GM18526 (cell line): ENCODE data around the gene RNASE2.

Experiments used
- POLR2A ChIP-seq: IDR thresholded peaks from 3 replicates; pipeline ENCODE4 v1.6.1; 2011; ENCODE audit not compliant: insufficient read length; ENCODE audit errors: extremely low read depth

The RNASE2 gene

DNA sequence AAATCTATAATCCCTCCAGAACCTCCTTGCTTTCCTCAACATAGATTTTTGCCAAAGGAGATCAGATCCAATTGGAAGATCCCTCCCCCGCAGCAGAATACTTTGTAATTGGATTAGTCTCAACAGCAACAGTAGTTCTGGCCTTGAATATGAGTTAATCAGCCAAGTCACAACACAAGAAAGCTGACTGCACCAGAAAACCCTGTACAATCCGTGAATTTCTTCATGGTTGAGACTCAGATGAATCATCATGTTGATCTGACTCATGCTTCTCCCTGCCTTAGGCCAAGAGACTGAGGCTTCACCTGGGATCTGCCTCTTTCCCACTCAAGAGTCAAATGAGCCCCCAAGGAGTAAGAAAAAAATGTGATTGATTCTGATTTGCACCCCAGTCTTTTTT, 31.5 kb downstream of the RNASE2 start:
- TF ChIP-seq POLR2A: no peak

GRCh38 chr14:20988717-20989470, 33.6 kb downstream of the RNASE2 start:
- no peak for TF ChIP-seq POLR2A

GRCh38 chr14:20989471-20989786, 34.1 kb downstream of the RNASE2 start:
- no peak for TF ChIP-seq POLR2A

GRCh38 chr14:20989787-20990600, 34.7 kb downstream of the RNASE2 start, which contains the start of gene METTL17:
METTL17 (plus strand) TSS chr14:20989980; CDS start chr14:20990003, 23 bp downstream.
- peak; percentile 81 for TF ChIP-seq POLR2A

GRCh38 chr14:20996521-20996920, 41.2 kb downstream of the RNASE2 start:
- no peak for TF ChIP-seq POLR2A

DNA sequence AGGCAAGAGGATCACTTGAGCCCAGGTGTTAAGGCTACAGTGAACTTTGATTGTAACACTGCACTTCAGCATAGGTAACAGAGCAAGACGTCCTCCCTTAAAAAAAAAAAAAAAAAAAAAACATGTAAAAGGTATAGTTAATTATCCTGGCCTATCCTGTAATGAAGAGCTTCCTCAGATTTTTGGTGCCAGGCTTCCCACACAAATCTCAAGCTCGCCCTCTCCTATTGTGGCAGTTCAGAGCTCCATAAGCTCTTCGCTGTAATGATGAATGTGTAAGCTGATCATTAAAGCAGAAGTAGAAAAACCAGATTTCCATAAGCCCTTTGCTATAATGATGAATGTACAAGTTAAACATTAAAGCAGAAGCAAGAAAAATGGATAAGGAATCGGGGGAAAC, 41.8 kb downstream of the RNASE2 start:
- no peak for TF ChIP-seq POLR2A

- no peak for TF ChIP-seq POLR2A
Observed at GRCh38 chr14:20997564-20997963, 42.3 kb downstream of the RNASE2 start.

DNA sequence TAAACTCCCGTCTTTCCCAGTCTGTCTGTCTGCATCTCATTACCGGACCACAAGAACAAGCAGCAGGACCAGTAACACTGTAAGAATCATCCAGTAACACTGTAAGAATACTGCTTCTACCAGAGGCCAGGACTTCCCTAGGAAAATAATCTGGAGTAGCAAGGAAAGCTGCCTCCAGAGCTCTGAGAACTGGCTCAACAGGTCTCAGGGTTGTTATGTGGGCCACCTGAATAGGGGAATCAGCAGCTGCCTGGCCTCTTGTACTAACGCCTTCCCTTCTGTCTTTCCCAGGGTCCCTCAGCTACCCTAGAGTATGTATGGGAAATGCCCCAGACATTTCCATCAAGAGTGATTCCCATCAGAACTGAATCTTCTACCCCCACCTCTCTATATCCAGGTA, 42.9 kb downstream of the RNASE2 start:
- TF ChIP-seq POLR2A: no peak

DNA sequence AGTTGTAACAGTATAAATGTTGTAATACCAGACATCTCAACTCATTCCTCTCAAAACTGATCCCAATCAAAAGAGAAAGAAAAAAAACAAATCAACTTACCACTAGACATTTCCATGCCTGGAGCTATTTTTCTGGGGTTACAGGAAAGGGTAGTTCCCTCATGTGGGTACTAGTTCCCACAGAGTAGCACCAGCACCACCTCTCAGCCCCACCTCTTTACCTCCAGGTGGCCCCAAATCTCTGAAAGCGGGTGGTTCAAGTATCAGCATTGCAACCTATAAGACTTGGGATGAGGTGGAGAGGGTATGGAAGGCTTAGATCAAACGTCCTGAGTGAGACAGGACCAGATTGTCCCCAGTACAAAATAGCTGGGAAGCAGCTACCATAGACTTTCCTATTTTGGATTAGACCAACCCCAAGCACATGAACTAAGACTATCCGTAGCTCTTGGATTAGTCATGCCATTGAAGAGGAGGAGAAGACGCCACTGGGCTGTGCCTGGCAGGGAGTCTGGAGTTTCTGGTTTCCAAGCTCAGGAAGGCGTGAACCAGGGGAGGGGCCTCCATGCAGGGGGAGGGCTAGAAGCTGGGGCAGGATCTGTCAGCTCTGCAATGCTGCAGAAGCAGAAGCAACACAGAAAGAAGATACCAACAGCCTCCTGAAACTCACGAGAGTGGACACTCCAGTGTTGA, 43.5 kb downstream of the RNASE2 start, which contains the start of gene SLC39A2:
TSS of gene SLC39A2 (plus strand) at position 620 of the 693 bp plus-strand sequence. CDS start 154 bp downstream, outside the sequence.
- no peak for TF ChIP-seq POLR2A

DNA sequence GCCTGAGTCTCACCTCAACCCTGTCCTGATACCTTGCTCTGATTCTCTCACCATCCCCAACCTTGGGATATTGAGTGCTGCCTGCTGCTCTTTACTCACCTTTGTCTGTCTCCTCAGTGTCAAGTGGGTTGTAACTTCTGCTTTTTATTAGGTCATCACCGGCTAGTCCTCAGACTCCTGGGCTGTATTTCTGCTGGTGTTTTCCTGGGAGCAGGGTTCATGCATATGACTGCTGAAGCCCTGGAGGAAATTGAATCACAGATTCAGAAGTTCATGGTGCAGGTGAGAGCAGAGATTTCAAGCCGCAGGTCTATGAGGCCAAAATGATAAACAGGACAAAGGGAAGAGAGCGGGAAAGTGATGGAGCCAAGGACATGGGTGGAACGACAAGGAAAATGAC, 44.3 kb downstream of the RNASE2 start:
- TF ChIP-seq POLR2A: no peak

DNA sequence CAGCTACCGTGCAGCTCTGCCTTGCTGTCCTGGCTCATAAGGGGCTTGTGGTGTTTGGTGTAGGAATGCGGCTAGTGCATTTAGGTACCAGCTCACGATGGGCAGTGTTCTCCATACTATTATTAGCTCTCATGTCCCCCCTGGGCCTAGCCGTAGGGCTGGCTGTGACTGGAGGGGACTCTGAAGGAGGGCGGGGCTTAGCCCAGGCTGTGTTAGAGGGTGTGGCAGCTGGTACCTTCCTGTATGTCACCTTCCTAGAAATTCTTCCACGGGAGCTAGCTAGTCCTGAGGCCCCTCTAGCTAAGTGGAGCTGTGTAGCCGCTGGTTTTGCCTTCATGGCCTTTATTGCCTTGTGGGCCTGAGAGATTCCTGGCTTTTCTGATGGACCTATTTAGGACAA, 45.9 kb downstream of the RNASE2 start:
- no peak for TF ChIP-seq POLR2A

- no peak for TF ChIP-seq POLR2A
Observed at GRCh38 chr14:21003788-21004346, 48.6 kb downstream of the RNASE2 start.
